Activated CD8-positive, alpha-beta memory T cell treated with anti-CD3 and anti-CD28 coated beads for 1 hour (primary cell): ENCODE results near the gene CMTM1.

Source experiments
- DNase-seq, 2 donors: peaks; one replicate each; pipeline ENCODE4 v3.0.0-alpha.2; 2020; ENCODE audit warnings: low read depth in 1 of 2; ENCODE audit errors: extremely low read depth in 1 of 2

Gene CMTM1

DNA sequence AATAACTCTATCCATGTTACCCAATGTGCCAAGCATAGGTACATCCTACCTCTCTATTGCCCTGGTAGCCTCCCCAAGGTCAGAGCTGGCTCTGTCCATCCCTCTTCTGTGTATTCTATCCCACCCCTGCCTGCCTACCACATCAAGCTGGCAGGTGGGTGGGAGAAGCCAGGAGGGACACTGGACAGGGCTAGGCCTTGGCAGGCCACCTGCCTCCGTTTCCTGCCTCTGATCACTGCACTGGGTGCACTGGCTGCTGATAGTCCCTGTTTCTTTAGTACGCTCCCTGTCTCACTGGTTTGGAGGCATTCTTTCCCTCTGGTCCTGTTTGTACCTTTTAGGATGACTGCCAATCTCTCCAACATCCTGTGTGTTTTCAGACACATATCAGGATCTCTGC is 29.0 kb upstream of the CMTM1 start:
- DNase-seq = no peak

DNA sequence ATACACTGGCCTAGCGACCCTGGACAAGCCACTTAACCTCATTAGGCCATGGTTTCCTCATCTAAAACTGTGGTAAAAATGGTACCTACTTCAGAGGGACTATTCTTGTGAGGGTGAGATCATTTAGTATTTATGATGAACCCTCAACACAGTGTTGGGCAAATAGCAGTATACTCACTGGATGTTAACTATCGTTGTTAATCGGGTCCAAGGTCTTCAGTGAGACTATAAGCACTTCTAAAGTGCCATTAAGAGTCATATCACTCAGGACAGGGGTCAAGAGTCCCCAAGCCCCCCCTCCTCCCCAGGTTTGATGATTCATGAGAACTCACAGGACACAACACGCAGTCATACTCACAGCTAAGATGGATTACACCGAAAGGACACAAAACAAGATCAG is 27.3 kb upstream of the CMTM1 start:
- no peak for DNase-seq

DNA sequence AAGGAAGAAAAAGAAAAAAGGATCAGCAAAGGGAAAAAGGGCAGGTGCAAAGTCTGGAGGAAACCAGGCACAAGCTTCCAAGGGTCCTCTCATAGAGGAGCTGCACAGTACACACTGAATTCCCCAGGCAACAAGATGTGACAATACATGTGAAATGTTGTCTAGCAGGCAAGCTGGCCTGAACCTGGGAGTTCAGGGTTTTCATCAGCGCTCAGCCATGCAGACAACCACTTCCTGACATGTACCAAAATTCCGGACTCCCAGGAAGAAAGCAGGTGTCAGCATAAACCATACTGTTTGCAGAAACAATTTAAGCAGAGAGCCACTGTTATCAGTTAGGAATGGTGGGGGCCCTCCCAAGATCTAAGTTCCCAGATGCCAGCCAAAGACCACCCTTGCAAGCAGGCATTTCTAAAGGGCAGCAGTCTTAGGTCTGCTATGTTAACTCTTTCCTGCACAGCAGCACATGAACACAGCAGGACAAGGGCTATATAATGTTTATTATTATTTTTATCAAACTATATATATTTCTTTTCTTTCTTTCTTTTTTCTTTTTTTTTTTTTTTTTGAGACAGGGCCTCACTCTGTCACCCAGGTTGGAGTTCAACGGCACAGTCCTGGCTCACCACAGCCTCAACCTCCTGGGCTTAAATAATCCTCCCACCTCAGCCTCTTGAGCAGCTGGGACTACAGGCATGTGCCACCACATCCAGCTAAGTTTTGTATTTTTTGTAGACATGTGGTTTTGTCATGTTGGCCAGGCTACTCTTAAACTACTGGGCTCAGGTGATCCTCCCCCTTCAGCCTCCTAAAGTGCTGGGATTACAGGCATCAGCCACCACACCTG is 26.4 kb upstream of the CMTM1 start:
- DNase-seq = no peak

DNA sequence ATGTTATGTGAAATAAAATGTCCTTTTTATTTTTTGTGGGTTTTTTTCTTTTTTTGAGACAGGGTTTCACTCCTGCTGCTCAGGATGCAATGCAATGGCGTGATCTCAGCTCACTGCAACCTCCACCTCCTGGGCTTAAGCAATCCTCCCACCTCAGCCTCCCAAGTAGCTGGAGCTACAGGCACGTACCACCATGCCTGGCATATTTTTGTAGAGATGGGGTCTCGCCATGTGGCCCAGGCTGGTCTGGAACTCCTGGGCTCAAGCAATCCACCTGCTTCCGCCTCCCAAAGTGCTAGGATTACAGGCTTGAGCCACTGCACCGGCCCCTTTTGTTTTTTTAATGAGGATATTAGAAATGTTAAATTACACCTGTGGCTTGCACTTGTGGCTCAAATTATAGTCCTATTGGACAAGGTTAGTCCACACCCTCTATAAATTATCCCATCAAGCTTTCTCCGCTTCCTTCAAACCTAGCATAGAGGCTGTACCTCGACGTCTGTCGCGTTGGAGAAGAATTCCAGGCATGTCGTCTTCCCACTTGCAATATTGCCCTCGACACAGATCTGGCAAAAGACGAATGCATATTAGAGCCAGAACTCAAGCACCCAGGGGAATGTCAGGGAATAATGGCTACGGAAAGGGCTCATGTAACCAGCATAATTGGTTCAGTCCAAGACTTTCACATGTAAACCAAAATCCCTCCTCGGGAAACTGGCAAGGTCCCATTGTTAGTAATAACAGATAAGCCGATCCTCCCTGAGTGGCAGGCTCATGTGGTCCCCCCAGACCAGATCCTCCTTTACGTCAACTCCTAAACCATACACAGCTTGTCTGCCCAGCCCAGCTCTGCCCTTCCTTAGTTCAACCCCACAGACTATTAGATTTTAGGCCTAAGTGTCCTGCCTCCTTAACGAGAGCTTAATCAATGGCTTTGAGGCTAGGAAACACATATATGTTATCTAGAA is 24.6 kb upstream of the CMTM1 start:
- DNase-seq = no peak

DNA sequence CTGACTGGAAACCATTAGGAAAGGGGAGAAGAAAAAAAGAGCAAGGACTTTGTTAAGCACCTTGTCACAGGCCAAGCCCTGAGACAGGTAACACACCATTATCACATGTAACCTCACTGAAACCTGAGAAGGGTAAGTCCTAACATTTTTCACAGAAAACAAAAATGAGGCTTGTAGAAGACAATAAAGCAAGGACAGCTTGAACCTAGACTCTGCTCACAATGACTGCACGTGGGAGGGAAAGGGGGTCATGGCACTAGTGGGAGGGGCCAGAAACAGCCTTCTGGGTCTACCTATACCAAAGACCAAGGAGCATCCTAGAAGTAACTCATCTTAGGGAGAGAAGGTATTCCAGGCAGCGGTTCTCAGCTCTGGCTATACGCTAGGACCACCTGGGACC is 23.8 kb upstream of the CMTM1 start:
- DNase-seq = no peak

DNA sequence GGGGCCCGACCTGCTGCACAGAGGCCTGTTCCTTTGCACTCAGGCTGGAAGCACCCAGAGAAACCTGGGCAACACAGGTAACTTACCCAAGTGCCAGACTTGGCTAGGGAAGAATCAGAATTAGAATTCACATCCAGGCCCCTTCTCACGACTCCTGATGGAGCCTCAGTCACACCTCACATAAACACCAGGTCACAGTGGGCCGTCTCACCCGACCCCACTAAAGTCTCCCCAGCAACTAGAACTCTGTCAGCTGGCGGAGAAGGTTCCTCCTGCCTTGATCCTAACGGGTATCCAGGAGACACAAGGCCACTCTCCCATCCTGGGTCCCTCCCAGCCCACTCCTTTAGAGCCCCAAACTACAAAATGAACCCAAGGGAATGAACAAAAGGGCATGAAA is 22.7 kb upstream of the CMTM1 start:
- no peak for DNase-seq

DNA sequence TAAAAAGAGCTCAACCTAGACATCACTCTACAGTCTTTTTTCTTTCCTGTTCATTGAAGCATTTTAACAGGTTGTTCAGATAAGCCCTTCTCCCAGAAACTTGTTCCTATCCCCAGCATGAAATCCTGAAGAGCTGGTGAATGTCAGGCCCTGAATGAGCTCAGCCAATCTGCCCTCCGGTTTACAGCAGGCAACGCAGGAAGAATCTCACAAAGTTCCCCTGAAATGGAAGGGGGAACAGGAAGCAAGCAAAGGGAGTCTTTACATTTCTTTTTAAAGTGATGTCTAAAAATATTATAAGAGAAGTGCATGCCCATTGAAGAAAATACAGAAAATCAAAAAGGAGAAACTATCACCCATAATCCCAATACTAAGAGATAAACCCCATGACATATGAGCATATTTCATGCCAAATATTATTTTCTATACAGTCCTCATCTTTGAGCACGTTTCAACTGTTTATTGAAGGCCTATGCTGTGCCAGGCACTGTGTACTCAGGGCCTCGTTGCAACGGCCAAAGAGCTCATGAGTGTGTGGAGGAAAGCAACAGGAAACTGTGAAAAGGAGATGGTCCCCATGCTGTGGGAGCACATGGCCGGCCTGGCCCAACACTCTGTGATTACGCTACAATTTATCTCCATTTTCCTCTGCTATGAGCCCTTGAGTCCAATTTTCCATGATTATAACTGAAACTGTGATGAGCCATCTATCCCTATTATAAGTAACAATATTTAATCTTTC is 22.1 kb upstream of the CMTM1 start:
- no peak for DNase-seq

DNA sequence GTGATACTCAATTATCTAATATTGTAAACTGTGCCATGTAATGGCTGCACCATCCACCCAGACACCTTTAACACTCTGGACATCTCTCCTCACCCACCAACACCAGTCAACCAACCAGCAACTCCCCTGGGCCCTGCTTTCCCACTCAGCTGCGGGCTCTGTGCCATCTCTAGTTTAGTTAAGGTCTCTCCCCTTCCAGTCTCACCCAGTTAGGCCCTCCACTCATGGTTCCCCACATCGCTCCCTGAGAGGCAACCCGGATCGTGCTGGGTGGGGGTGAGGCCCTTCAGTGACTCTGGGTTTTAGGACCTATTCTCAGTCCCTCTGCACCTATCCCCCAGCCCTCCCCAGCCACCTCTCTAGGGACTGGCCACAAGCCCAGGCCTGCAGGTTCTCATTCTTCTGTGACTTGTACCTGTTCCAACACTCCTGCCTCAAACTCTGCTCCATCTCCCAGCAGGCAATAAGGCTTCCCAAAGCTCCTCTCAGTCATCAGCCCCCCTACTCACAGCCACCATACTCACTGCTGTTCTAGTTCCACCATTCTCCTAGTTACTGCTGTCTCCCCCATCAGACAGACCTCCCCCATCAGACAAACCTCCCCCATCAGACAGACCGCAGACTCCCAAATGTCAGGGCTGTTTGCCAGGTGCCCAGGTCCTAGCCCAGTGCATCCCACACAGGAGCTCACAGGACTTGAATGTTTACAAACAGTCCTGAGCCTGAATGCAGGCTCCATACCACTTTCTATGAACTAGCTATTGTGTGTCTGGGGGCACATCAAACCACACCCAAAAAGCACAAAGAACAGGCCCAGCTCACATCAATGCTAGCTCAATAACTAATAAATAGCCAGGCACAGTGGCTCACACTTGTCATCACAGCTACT is 18.9 kb upstream of the CMTM1 start:
- no peak for DNase-seq

DNA sequence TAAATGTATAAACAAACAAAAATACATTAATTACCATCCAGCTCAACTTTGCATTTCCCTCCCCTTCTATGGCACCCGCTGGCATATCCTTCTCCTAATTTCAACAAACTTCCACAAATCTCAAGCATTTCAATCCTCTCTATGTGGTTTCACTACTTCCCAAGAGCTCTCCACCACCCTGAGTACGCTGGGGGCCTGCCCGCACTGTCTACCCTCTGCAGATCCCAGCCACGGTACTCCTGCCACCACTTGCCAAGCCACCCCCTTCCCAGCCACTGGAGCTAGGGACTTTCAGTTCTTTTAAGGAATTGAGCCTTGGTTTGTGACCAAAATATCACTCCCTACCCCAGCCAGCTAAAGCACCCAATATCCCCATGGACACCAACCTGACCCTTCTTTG is 18.2 kb upstream of the CMTM1 start:
- no peak for DNase-seq

DNA sequence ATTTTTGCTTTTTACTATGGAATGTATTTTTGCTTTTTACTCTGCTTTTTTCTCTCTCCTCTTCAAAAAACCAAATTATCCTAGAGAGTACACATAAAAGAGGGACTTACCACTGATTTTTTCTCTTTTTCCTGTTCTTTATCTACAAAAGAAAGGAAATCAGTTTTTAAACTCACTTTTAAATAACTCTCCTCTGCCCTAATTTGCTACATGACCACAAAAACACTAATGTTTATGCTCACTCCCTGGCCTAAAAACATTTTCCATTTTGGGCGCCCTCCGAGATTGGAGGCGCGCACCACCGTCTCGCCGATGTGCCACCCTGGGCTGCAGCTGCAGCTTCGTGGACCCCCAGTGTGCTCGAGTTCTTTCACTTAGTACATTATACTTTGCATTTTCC is 17.4 kb upstream of the CMTM1 start:
- no peak for DNase-seq

DNA sequence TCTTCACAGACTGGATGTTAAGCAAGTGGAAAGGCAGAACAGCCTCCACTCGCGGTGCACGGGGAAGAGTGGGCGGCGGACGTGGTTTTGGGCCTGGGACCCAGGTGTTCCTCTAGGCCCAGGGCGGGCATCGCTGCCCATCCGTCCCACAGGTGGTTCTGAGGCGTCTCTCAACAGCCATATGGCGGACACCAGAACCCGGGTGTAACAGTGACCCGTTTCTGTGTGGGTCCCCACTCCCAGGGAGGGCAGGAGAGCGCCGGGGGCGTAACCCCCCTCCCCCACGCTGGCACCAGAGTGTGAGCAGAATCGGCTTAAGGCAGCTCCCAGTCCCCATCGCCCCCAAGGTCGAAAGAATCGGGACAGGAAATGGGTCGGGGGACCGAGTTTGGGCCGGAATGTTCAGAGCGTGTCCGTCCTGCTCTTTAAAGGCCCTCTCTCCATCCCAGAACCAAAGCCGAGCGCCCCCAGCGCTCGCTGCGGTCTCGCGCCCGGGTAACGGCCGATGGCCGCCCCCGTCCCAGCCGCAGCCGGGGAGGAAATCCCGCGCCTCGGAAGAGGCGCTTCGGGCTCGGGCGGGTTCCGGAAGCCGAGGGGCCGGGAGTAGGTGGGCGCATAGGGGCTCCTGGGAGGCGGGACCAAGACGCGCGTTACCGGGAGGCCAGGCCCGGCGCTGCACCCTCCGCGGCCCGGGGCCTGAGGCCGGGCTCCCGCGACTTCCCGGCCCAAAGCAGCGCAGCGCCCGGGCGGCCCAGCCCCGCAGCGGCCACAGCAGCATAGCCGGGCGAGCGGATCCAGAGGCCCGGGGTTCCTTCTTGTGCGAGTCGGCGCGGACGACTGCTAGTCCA is 16.7 kb upstream of the CMTM1 start, which contains the start of gene TK2:
Gene TK2 (minus strand): TSS at position 839 of the 848 bp plus-strand sequence. CDS start 61 bp downstream, at position 778.
- DNase-seq = peak in 1 of 2 donors; percentile 38

DNA sequence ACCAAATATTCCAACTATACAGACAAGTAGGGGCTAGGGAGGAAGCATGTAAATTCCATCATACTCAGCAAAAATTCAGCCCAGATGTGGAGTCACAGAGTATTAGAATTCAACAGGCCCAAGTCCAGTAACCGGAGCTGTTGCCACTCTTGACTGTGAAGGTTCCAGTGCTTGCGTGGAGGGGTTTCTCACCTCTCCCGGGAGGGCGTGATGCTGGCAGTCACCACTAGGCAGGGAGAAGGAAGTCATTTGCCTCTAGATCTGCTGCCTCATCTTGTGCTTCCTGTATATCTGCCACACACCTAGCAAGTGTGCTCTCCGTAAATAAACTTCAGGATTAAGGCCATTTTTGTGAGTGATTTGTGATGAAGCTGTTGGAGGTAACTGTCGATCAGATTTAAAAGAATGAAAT is 14.9 kb upstream of the CMTM1 start:
- DNase-seq = peak in 1 of 2 donors; percentile 28

DNA sequence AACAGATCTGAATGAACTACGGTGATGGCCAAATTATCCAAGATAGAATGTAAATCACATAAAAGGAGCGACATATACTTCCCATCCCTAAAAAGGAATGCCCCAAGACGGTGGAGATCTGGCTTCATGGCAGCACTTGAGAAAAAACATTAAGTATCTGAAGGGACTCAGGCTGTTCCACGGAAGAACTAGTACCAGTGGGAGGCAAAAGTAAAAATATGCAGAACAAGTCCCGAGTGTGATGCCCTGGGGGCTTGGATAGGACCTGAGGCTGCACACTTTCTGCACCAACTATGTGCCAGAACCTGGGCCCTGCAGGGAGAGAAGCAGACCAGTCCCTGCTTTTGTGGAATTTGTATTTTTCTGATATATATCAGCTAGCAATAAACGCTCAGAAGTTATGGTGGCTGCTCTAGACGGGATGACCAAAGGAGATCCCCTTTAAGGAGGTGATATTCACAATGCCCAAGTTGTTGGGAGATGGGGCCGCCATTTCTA is 14.4 kb upstream of the CMTM1 start:
- DNase-seq = no peak

DNA sequence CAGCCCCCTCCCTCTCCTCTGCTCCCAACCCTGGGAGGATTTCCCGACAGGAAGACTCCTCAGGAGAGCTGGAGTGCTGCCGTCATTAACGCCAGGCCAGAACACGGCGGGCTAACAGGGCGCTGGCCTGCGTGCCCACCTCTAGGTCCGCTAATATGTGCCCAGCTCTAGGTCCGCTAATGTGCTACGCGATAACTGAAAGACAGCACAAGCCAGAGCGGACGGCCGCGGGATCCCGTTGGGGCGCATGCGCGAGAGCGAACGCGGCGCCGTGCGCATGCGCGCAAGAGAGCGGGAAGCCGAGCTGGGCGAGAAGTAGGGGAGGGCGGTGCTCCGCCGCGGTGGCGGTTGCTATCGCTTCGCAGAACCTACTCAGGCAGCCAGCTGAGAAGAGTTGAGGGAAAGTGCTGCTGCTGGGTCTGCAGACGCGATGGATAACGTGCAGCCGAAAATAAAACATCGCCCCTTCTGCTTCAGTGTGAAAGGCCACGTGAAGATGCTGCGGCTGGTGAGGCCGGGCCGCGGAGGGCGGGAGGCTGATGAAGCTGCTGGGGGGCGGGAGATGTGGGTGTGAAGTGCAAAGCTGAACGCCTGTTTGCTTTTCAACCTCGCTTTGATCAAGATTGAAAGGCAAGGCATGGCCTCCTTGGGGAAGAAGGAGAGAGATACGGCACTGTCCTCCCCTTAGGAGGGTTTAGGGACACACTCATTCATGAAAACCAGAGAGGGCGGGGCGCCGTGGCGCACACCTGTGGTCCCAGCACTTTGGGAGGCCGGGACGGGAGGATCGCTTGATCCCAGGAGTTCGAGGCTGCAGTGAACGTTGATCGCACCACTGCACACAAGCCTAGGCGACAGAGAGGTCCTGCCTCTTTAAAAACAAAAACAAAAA is 13.7 kb upstream of the CMTM1 start, which contains the start of gene CKLF:
Gene CKLF (plus strand): TSS at position 291 of the 892 bp plus-strand sequence. CDS start 140 bp downstream, at position 431.
- peak; percentile 65 to 83 for DNase-seq

DNA sequence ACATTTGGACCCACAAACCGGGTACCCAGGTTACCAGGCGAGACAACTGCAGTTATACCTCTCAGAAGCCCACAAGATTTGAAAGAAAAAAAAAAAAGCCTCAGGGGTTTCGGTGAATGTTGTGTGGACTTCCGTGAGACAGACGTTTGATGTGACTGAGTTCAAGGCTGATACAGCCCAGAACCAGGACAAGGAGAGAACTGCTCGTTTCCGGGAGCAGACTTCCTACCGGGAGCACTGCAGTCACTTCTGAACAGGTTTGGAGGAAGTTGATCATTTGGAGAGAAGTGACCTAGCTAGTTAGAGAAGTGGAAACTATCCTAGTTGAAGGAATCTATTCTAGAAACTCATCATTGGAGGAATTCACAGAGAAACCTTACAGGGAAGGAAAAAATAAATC is 13.0 kb upstream of the CMTM1 start:
- no peak for DNase-seq

DNA sequence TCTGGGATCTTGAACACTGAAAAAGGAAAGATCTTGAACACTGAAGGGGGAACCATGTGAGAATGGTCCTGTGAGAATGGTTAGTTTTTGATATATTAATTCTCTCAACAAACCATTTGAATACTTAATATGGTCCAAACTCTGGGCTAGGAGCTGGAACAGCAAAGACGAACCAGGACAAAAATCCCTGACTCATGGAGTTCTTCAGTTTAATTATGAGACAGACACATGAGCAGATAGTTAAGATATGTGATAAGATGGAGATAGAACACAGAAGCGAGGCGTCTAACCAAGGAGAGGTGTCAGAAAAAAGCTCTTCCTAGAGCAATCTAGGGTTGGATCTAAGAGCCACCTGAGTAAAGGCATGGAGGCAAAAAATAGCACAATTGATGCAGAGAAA is 12.2 kb upstream of the CMTM1 start:
- DNase-seq = no peak

DNA sequence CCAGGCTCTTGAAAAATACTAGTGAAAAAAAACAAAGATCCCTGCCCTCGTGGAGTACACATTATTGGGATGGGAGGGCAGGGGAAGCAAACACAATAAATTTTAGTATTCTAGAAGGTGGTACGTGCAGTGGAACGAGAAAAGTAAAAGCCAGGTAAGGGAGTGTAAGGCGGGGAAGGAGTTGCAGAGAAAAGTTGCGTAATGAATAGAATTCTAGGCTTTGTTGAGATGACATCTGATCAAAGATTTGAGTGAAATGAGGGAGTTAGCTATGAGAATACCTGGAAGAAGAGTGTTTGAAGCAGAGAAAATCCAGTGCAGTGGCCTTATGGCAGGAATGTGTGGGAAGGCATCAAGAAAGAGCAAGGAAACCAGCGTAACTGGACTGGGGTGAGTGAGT is 11.7 kb upstream of the CMTM1 start:
- no peak for DNase-seq

DNA sequence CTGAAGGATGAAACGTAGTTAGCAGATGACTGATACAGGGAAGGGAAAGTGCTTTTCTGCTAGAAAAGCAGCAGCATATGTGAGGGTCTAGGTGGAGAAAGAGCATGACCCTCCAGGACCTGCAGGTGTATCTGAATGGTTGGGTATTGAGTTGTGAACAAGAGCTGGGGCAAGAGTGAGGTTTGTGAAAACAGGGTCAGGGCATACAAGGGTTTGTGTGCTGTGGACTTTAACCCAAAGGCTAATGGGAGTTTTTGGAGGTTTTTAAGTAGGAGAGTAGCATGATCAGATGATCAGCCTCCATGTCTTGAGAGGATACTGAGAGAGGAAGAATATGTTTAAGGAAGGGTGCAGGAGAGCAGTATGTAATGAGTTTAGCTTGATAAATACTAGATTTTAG is 6.1 kb upstream of the CMTM1 start:
- DNase-seq = no peak
